Activated CD4-positive, alpha-beta T cell treated with anti-CD3 and anti-CD28 coated beads, Interleukin-2, amount 50 U/mL, for 1 hour (primary cell): ENCODE results near the gene FAU.
A peak's percentile ranks its signal among the peaks of the same experiment; 100 is the strongest.
"Not testable (repeated sequence)": the region's sequence is repeated elsewhere in the genome, so short reads cannot be mapped to it uniquely, and the experiment has no call there.

ENCODE experiments used
- DNase-seq: peaks from one replicate; pipeline ENCODE4 v3.0.0-alpha.2; 2020

The FAU gene

GRCh38 chr11:65118891-65119669 lies 2.9 kb downstream of the FAU start:
- DNase-seq, result not testable (repeated sequence)

GRCh38 chr11:65118097-65118837 lies 3.7 kb downstream of the FAU start:
- DNase-seq, result no peak

- DNase-seq, result peak; percentile 100
Measured at GRCh38 chr11:65117206-65118096, 4.5 kb downstream of the FAU start, which contains the start of gene ZNHIT2. Gene ZNHIT2, minus strand, starts transcription at chr11:65117701. Its CDS starts 48 bp downstream, at chr11:65117653.

GRCh38 chr11:65116370-65117205 lies 5.3 kb downstream of the FAU start:
- DNase-seq, result peak; percentile 55

- no peak for DNase-seq
Measured at GRCh38 chr11:65115361-65116082, 6.4 kb downstream of the FAU start.

GRCh38 chr11:65114538-65115171 lies 7.3 kb downstream of the FAU start:
- no peak for DNase-seq

GRCh38 chr11:65113839-65114238 lies 8.1 kb downstream of the FAU start:
- DNase-seq, result no peak

- DNase-seq, result no peak
Measured at GRCh38 chr11:65113361-65113756, 8.6 kb downstream of the FAU start.

- peak; percentile 78 for DNase-seq
Measured at GRCh38 chr11:65112546-65113360, 9.2 kb downstream of the FAU start.

- peak; percentile 95 for DNase-seq
Measured at GRCh38 chr11:65111744-65112545, 10.0 kb downstream of the FAU start, which contains the start of gene TM7SF2. Gene TM7SF2, plus strand, starts transcription at chr11:65111872. Its CDS starts 144 bp downstream, at chr11:65112016.

- no peak for DNase-seq
Measured at GRCh38 chr11:65111159-65111743, 10.7 kb downstream of the FAU start.

GRCh38 chr11:65110354-65110861 lies 11.5 kb downstream of the FAU start:
- peak; percentile 97 for DNase-seq

- no peak for DNase-seq
Measured at GRCh38 chr11:65109231-65110198, 12.4 kb downstream of the FAU start.

GRCh38 chr11:65108469-65109123 lies 13.3 kb downstream of the FAU start:
- DNase-seq, result no peak

- DNase-seq, result no peak
Measured at GRCh38 chr11:65107751-65108468, 14.0 kb downstream of the FAU start.

- DNase-seq, result no peak
Measured at GRCh38 chr11:65107078-65107477, 14.9 kb downstream of the FAU start.
